GM12873 (cell line): ENCODE data around the gene EFNA4.

Experiments
- CTCF ChIP-seq: IDR thresholded peaks from 2 replicates; pipeline ENCODE4 v1.5.1; 2012; ENCODE audit warnings: low read depth, mild to moderate bottlenecking, moderate library complexity, low read length, control low read depth; ENCODE audit not compliant: insufficient read depth; ENCODE audit errors: missing control alignments

Gene EFNA4

GRCh38 chr1:155072531-155073289, 9.2 kb downstream of the EFNA4 start:
- TF ChIP-seq CTCF: no peak

- TF ChIP-seq CTCF: no peak
Observed at GRCh38 chr1:155073377-155074242, 10.1 kb downstream of the EFNA4 start.

GRCh38 chr1:155075535-155075934, 12.0 kb downstream of the EFNA4 start:
- no peak for TF ChIP-seq CTCF

GRCh38 chr1:155076371-155076770, 12.8 kb downstream of the EFNA4 start:
- no peak for TF ChIP-seq CTCF

GRCh38 chr1:155077346-155077745, 13.8 kb downstream of the EFNA4 start:
- no peak for TF ChIP-seq CTCF

- no peak for TF ChIP-seq CTCF
Observed at GRCh38 chr1:155077758-155078445, 14.4 kb downstream of the EFNA4 start.
